ENCODE data around the gene ADCK1. TPM values are rescaled to one million over a fixed set of nuclear protein-coding genes. Genes with fewer than 3 reads are reported as not detected.

The ADCK1 gene
- total and polyA plus RNA-seq, 2 experiments from 2014 or later, result 6.7 to 11.2 TPM

DNA sequence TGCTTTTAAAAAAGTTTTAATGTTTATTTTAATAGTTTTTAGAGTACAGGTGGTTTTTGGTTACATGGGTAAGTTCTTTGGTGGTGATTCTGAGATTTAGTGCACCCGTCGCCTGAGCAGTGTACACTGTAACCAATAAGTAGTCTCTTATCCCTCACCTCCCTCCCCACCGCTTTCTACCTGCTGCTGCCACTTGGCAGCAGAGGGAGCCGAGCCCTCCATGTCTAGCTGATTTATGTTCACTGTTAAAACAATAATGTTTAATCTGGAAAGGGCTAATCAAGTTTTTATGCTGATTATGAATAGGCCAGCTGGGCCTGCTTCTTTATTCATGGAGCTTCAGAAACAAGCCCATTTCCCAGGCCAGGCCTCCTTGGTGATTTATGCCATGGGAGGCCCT lies 73.1 kb downstream of the ADCK1 start:
- H3K9me3 Mint-ChIP-seq, result no peaks in the 10 kb centered on the region; the same call in 1 of the 3 replicates
- Histone ChIP-seq H3K79me2 (replicated peaks; ENCODE audit: insufficient read depth) (no peaks in the 10 kb centered on the region), H3K9me2 (ENCODE audit: insufficient read depth) (no peaks in the 10 kb centered on the region), H2AFZ (no peak overlapping the region), H3K4me1 (ENCODE audit: insufficient read depth) (no peaks in the 10 kb centered on the region), H3F3A (replicated peaks; ENCODE audit: low read depth) (no peaks in the 10 kb centered on the region), H4K20me1 (replicated peaks; ENCODE audit: insufficient read depth) (no peaks in the 10 kb centered on the region), H3K27ac (ENCODE audit: low read depth) (no peak overlapping the region), H3K4me2 (no peak overlapping the region), H3K27me3 (ENCODE audit: insufficient read depth) (no peaks in the 10 kb centered on the region), H3K36me3 (ENCODE audit: insufficient read depth) (no peaks in the 10 kb centered on the region), H3K4me3 (no peak overlapping the region)
- ATAC-seq (no peak), DNase-seq (ENCODE audit: low spot score) (no peak)
- TF ChIP-seq, protein P1, sequence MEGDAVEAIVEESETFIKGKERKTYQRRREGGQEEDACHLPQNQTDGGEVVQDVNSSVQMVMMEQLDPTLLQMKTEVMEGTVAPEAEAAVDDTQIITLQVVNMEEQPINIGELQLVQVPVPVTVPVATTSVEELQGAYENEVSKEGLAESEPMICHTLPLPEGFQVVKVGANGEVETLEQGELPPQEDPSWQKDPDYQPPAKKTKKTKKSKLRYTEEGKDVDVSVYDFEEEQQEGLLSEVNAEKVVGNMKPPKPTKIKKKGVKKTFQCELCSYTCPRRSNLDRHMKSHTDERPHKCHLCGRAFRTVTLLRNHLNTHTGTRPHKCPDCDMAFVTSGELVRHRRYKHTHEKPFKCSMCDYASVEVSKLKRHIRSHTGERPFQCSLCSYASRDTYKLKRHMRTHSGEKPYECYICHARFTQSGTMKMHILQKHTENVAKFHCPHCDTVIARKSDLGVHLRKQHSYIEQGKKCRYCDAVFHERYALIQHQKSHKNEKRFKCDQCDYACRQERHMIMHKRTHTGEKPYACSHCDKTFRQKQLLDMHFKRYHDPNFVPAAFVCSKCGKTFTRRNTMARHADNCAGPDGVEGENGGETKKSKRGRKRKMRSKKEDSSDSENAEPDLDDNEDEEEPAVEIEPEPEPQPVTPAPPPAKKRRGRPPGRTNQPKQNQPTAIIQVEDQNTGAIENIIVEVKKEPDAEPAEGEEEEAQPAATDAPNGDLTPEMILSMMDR (conservative IDR thresholded peaks at IDR 0.05; ENCODE audit: low read depth in 2 of 2), result peak in 1 of 2 experiments; percentile 13; a peak in 1 of 4 replicates
- TF ChIP-seq, protein P2, sequence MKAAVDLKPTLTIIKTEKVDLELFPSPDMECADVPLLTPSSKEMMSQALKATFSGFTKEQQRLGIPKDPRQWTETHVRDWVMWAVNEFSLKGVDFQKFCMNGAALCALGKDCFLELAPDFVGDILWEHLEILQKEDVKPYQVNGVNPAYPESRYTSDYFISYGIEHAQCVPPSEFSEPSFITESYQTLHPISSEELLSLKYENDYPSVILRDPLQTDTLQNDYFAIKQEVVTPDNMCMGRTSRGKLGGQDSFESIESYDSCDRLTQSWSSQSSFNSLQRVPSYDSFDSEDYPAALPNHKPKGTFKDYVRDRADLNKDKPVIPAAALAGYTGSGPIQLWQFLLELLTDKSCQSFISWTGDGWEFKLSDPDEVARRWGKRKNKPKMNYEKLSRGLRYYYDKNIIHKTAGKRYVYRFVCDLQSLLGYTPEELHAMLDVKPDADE (IDR thresholded peaks at IDR 0.05), result no peak
- H3K27me3 Mint-ChIP-seq (ENCODE audit: insufficient read depth, low read depth, poor library complexity), result peaks cover 6% of the 10 kb centered on the region
- H3K4me3 Mint-ChIP-seq, result no peak overlapping the region
- no peaks in the 10 kb centered on the region; the same call in 2 of the 3 replicates for H3K36me3 Mint-ChIP-seq (ENCODE audit: low read depth)
- no peak overlapping the region for H3K27ac Mint-ChIP-seq
- H3K4me1 Mint-ChIP-seq, result no peaks in the 10 kb centered on the region; the same call in 2 of the 3 replicates

DNA sequence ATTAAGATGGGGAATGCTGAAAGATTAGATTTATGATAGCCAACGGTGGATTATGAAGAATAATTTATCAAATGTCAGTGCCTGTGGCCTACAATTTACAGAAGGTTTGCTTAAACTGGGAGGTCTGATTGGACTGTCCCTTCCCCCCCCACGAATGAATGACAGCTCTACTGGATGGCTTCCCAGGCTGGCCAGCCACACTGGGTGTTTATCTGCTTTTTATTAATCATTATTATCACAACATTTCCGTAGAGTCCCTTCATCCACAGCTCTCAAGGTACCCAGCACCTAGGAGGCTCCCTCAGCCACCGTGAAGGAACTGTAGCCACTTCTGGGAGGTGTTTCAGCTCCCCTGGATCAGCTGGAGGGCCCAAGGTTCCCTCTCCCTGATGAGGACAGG lies 78.9 kb downstream of the ADCK1 start:
- no peaks in the 10 kb centered on the region for H3K79me2 ChIP-seq (replicated peaks; ENCODE audit: insufficient read depth)
- no peak for TF ChIP-seq EZH2 (IDR thresholded peaks at IDR 0.05; ENCODE audit: low read depth, unreplicated experiment)
- TF ChIP-seq, protein P2 (IDR thresholded peaks at IDR 0.05), result no peak
- TF ChIP-seq, protein P1 (conservative IDR thresholded peaks at IDR 0.05; ENCODE audit: low read depth in 2 of 2), result no peak
- no peak for TF ChIP-seq ZNF114 (CRISPR knock-in tag; IDR thresholded peaks at IDR 0.05)
- no peak for TF ChIP-seq ZNF331 (CRISPR knock-in tag; IDR thresholded peaks at IDR 0.05; ENCODE audit: low read depth)
- no peak for TF ChIP-seq EZH2phosphoT487 (IDR thresholded peaks at IDR 0.05; ENCODE audit: unreplicated experiment)
- no peak for TF ChIP-seq CREB1 (CRISPR knock-in tag; IDR thresholded peaks at IDR 0.05; ENCODE audit: low read depth)
- no peaks in the 10 kb centered on the region for H3K9me2 ChIP-seq (ENCODE audit: insufficient read depth)
- H2AFZ ChIP-seq, result no peak overlapping the region
- ATAC-seq (no peak), DNase-seq (ENCODE audit: low spot score) (no peak)
- no peak overlapping the region for H3K4me3 ChIP-seq
- H3F3A ChIP-seq (replicated peaks; ENCODE audit: low read depth), result no peaks in the 10 kb centered on the region
- Mint-ChIP-seq H3K27ac (no peak overlapping the region), H3K4me1 (peaks cover 5% of the 10 kb centered on the region; the same call in 1 of the 3 replicates), H3K4me3 (no peak overlapping the region), H3K36me3 (ENCODE audit: low read depth) (no peaks in the 10 kb centered on the region; the same call in 2 of the 3 replicates), H3K27me3 (ENCODE audit: insufficient read depth, low read depth, poor library complexity) (peaks cover 2% of the 10 kb centered on the region), H3K9me3 (no peaks in the 10 kb centered on the region; the same call in 1 of the 3 replicates)
- no peak overlapping the region for H3K4me2 ChIP-seq
- no peaks in the 10 kb centered on the region for H3K4me1 ChIP-seq (ENCODE audit: insufficient read depth)
- H4K20me1 ChIP-seq (replicated peaks; ENCODE audit: insufficient read depth), result no peaks in the 10 kb centered on the region
- H3K27ac ChIP-seq (ENCODE audit: low read depth), result no peak overlapping the region
- H3K27me3 ChIP-seq (ENCODE audit: insufficient read depth), result no peaks in the 10 kb centered on the region
- H3K36me3 ChIP-seq (ENCODE audit: insufficient read depth), result no peaks in the 10 kb centered on the region
